ENCODE measurements around the gene ZNF860. TPM values are rescaled to one million over a fixed set of nuclear protein-coding genes. Genes with fewer than 3 reads are reported as not detected.
"Not testable (repeated sequence)": the region's sequence is repeated elsewhere in the genome, so short reads cannot be mapped to it uniquely, and the experiment has no call there.

The ZNF860 gene
- polyA plus RNA-seq, 1 donor = 0.63 TPM

GRCh38 chr3:31999907-32000439 is 18.4 kb downstream of the ZNF860 start:
- DNase-seq = no peak

GRCh38 chr3:32000877-32001276 is 19.3 kb downstream of the ZNF860 start:
- DNase-seq = no peak

GRCh38 chr3:32002561-32003368 is 21.2 kb downstream of the ZNF860 start:
- DNase-seq = no peak

GRCh38 chr3:32003380-32003779 is 21.8 kb downstream of the ZNF860 start:
- DNase-seq = no peak

- no peak for DNase-seq
Measured at GRCh38 chr3:32004113-32004765, 22.7 kb downstream of the ZNF860 start.

- DNase-seq = no peak
Measured at GRCh38 chr3:32009101-32009500, 27.6 kb downstream of the ZNF860 start.

- no peak for DNase-seq
Measured at GRCh38 chr3:32009957-32010356, 28.4 kb downstream of the ZNF860 start.

- not testable (repeated sequence) for DNase-seq
Measured at GRCh38 chr3:32010699-32011098, 29.1 kb downstream of the ZNF860 start.

- not testable (repeated sequence) for DNase-seq
Measured at GRCh38 chr3:32015638-32016037, 34.1 kb downstream of the ZNF860 start.

- no peak for DNase-seq
Measured at GRCh38 chr3:32017286-32017685, 35.7 kb downstream of the ZNF860 start.

- DNase-seq = peak; percentile 31
Measured at GRCh38 chr3:32018757-32019564, 37.4 kb downstream of the ZNF860 start.

GRCh38 chr3:32021155-32021554 is 39.6 kb downstream of the ZNF860 start:
- DNase-seq = no peak

GRCh38 chr3:32021748-32022147 is 40.2 kb downstream of the ZNF860 start:
- DNase-seq = no peak

- no peak for DNase-seq
Measured at GRCh38 chr3:32022947-32023346, 41.4 kb downstream of the ZNF860 start.

- no peak for DNase-seq
Measured at GRCh38 chr3:32026593-32026992, 45.0 kb downstream of the ZNF860 start.

GRCh38 chr3:32037932-32038267 is 56.4 kb downstream of the ZNF860 start:
- no peak for DNase-seq

- no peak for DNase-seq
Measured at GRCh38 chr3:32041316-32041715, 59.8 kb downstream of the ZNF860 start.

Other genes starting within 250 kb of the ZNF860 start
- 10.9 TPM for gene OSBPL10, start 488 bp upstream of the ZNF860 start, polyA plus RNA-seq (ENCODE audit: insufficient read length)
- gene GPD1L, start 124.9 kb downstream of the ZNF860 start, polyA plus RNA-seq (ENCODE audit: insufficient read length) = 45.1 TPM

All from hindlimb muscle (tissue), 1 donor.